HG03196 (cell line): ENCODE results near the gene PNMA8C.
"Not testable (repeated sequence)": the region's sequence is repeated elsewhere in the genome, so short reads cannot be mapped to it uniquely, and the experiment has no call there.

Experiments used
- ATAC-seq: cut with Tn5 transposase; IDR thresholded peaks from one replicate; pipeline ENCODE4 v1.9.1; 2021; ENCODE audit not compliant: unreplicated experiment

The PNMA8C gene

GRCh38 chr19:46411925-46412649 is 16.6 kb downstream of the PNMA8C start:
- ATAC-seq, result no peak

GRCh38 chr19:46411088-46411924 is 17.4 kb downstream of the PNMA8C start:
- ATAC-seq, result no peak

- no peak for ATAC-seq
Measured at GRCh38 chr19:46410205-46411087, 18.3 kb downstream of the PNMA8C start.

- ATAC-seq, result no peak
Measured at GRCh38 chr19:46409191-46409590, 19.5 kb downstream of the PNMA8C start.

GRCh38 chr19:46408664-46409039 is 20.1 kb downstream of the PNMA8C start:
- no peak for ATAC-seq

GRCh38 chr19:46407856-46408663 is 20.7 kb downstream of the PNMA8C start:
- ATAC-seq, result no peak

- ATAC-seq, result no peak
Measured at GRCh38 chr19:46406976-46407375, 21.8 kb downstream of the PNMA8C start.

- no peak for ATAC-seq
Measured at GRCh38 chr19:46404753-46405468, 23.8 kb downstream of the PNMA8C start.

- ATAC-seq, result no peak
Measured at GRCh38 chr19:46404055-46404752, 24.5 kb downstream of the PNMA8C start.

- no peak for ATAC-seq
Measured at GRCh38 chr19:46402725-46403124, 26.0 kb downstream of the PNMA8C start.

GRCh38 chr19:46397801-46398479 is 30.8 kb downstream of the PNMA8C start:
- not testable (repeated sequence) for ATAC-seq

GRCh38 chr19:46394402-46394797 is 34.3 kb downstream of the PNMA8C start:
- no peak for ATAC-seq

GRCh38 chr19:46393456-46394401 is 35.0 kb downstream of the PNMA8C start:
- no peak for ATAC-seq

- ATAC-seq, result no peak
Measured at GRCh38 chr19:46392837-46393236, 35.9 kb downstream of the PNMA8C start.

GRCh38 chr19:46392252-46392801 is 36.4 kb downstream of the PNMA8C start:
- ATAC-seq, result no peak

- ATAC-seq, result no peak
Measured at GRCh38 chr19:46391296-46392251, 37.2 kb downstream of the PNMA8C start.
